Measurements from ENCODE around the gene SLC2A14.
"Not testable (repeated sequence)": the region's sequence is repeated elsewhere in the genome, so short reads cannot be mapped to it uniquely, and the experiment has no call there.

SLC2A14 gene

GRCh38 chr12:7896726-7897125, 24.0 kb upstream of the SLC2A14 start:
- H3K4me3 Mint-ChIP-seq; intact Hi-C loops (cut with micrococcal nuclease); H3K27ac Mint-ChIP-seq: not testable (repeated sequence)

GRCh38 chr12:7892186-7892980, 19.7 kb upstream of the SLC2A14 start:
- Mint-ChIP-seq H3K4me1 (ENCODE audit: low read depth) (peaks cover 23% of the 10 kb centered on the region), H3K27ac (no peak overlapping the region), H3K9me3 (no peaks in the 10 kb centered on the region), H3K4me3 (no peak overlapping the region), H3K27me3 (no peaks in the 10 kb centered on the region), H3K36me3 (ENCODE audit: low read depth) (no peaks in the 10 kb centered on the region)
- intact Hi-C loops (cut with micrococcal nuclease): no loop called here

More at GRCh38 chr12:7896726-7897125, 24.0 kb upstream of the SLC2A14 start:
- peaks cover 11% of the 10 kb centered on the region for H3K4me1 Mint-ChIP-seq (ENCODE audit: low read depth)
- not testable (repeated sequence) for H3K27me3 Mint-ChIP-seq; H3K9me3 Mint-ChIP-seq; H3K36me3 Mint-ChIP-seq (ENCODE audit: low read depth)

- H3K4me1 Mint-ChIP-seq (ENCODE audit: low read depth): peaks cover 9% of the 10 kb centered on the region
- no peak overlapping the region for H3K4me3 Mint-ChIP-seq
- intact Hi-C loops (cut with micrococcal nuclease): no loop called here
- no peaks in the 10 kb centered on the region for H3K9me3 Mint-ChIP-seq
- no peaks in the 10 kb centered on the region for H3K36me3 Mint-ChIP-seq (ENCODE audit: low read depth)
- no peak overlapping the region for H3K27ac Mint-ChIP-seq
- H3K27me3 Mint-ChIP-seq: peaks cover 2% of the 10 kb centered on the region
Observed at GRCh38 chr12:7884689-7885088, 12.0 kb upstream of the SLC2A14 start.

GRCh38 chr12:7881736-7882120, 9.0 kb upstream of the SLC2A14 start:
- H3K9me3 Mint-ChIP-seq; H3K4me3 Mint-ChIP-seq; H3K27ac Mint-ChIP-seq; H3K27me3 Mint-ChIP-seq; intact Hi-C loops (cut with micrococcal nuclease); H3K36me3 Mint-ChIP-seq (ENCODE audit: low read depth); H3K4me1 Mint-ChIP-seq (ENCODE audit: low read depth): not testable (repeated sequence)

GRCh38 chr12:7880952-7881735, 8.4 kb upstream of the SLC2A14 start:
- H3K36me3 Mint-ChIP-seq (ENCODE audit: low read depth); H3K27me3 Mint-ChIP-seq; H3K4me1 Mint-ChIP-seq (ENCODE audit: low read depth); intact Hi-C loops (cut with micrococcal nuclease); H3K9me3 Mint-ChIP-seq; H3K4me3 Mint-ChIP-seq; H3K27ac Mint-ChIP-seq: not testable (repeated sequence)

GRCh38 chr12:7879246-7879645, 6.5 kb upstream of the SLC2A14 start:
- Mint-ChIP-seq H3K27ac (no peak overlapping the region), H3K36me3 (ENCODE audit: low read depth) (no peaks in the 10 kb centered on the region), H3K4me3 (no peak overlapping the region), H3K27me3 (peaks cover 3% of the 10 kb centered on the region), H3K4me1 (ENCODE audit: low read depth) (peaks cover under 1% of the 10 kb centered on the region), H3K9me3 (no peaks in the 10 kb centered on the region)
- intact Hi-C loops (cut with micrococcal nuclease): no loop called here

- H3K27me3 Mint-ChIP-seq: peaks cover 20% of the 10 kb centered on the region
- intact Hi-C loops (cut with micrococcal nuclease): no loop called here
- H3K9me3 Mint-ChIP-seq: no peaks in the 10 kb centered on the region
Observed at GRCh38 chr12:7877420-7877819, 4.7 kb upstream of the SLC2A14 start.

GRCh38 chr12:7870335-7870734, 2.4 kb downstream of the SLC2A14 start:
- H3K9me3 Mint-ChIP-seq: no peaks in the 10 kb centered on the region
- intact Hi-C loops (cut with micrococcal nuclease): no loop called here
- H3K4me1 Mint-ChIP-seq (ENCODE audit: low read depth): peaks cover 28% of the 10 kb centered on the region
- H3K27ac Mint-ChIP-seq: no peak overlapping the region
- no peak overlapping the region for H3K4me3 Mint-ChIP-seq
- H3K36me3 Mint-ChIP-seq (ENCODE audit: low read depth): no peaks in the 10 kb centered on the region
- H3K27me3 Mint-ChIP-seq: peaks cover 42% of the 10 kb centered on the region

More at GRCh38 chr12:7877420-7877819, 4.7 kb upstream of the SLC2A14 start:
- H3K4me3 Mint-ChIP-seq: no peak overlapping the region
- peaks cover 9% of the 10 kb centered on the region for H3K4me1 Mint-ChIP-seq (ENCODE audit: low read depth)
- H3K36me3 Mint-ChIP-seq (ENCODE audit: low read depth): no peaks in the 10 kb centered on the region
- H3K27ac Mint-ChIP-seq: no peak overlapping the region

GRCh38 chr12:7869137-7869536, 3.6 kb downstream of the SLC2A14 start:
- Mint-ChIP-seq H3K36me3 (ENCODE audit: low read depth) (no peaks in the 10 kb centered on the region), H3K4me1 (ENCODE audit: low read depth) (peaks cover 28% of the 10 kb centered on the region), H3K9me3 (no peaks in the 10 kb centered on the region), H3K27me3 (peaks cover 41% of the 10 kb centered on the region), H3K4me3 (no peak overlapping the region), H3K27ac (no peak overlapping the region)
- intact Hi-C loops (cut with micrococcal nuclease): no loop called here

- H3K4me1 Mint-ChIP-seq (ENCODE audit: low read depth): peaks cover 28% of the 10 kb centered on the region
- peaks cover 34% of the 10 kb centered on the region for H3K27me3 Mint-ChIP-seq
- H3K4me3 Mint-ChIP-seq: no peak overlapping the region
- H3K9me3 Mint-ChIP-seq: no peaks in the 10 kb centered on the region
- intact Hi-C loops (cut with micrococcal nuclease): no loop called here
- H3K27ac Mint-ChIP-seq: no peak overlapping the region
- no peaks in the 10 kb centered on the region for H3K36me3 Mint-ChIP-seq (ENCODE audit: low read depth)
Observed at GRCh38 chr12:7868391-7868790, 4.3 kb downstream of the SLC2A14 start.

- Mint-ChIP-seq H3K27ac (no peak overlapping the region), H3K27me3 (peaks cover 2% of the 10 kb centered on the region), H3K4me3 (no peak overlapping the region), H3K9me3 (no peaks in the 10 kb centered on the region), H3K4me1 (ENCODE audit: low read depth) (peaks cover 16% of the 10 kb centered on the region), H3K36me3 (ENCODE audit: low read depth) (no peaks in the 10 kb centered on the region)
- intact Hi-C loops (cut with micrococcal nuclease): no loop called here
Observed at GRCh38 chr12:7864601-7865150, 8.0 kb downstream of the SLC2A14 start.

- H3K4me3 Mint-ChIP-seq; H3K27me3 Mint-ChIP-seq; H3K9me3 Mint-ChIP-seq; H3K27ac Mint-ChIP-seq; intact Hi-C loops (cut with micrococcal nuclease); H3K36me3 Mint-ChIP-seq (ENCODE audit: low read depth): not testable (repeated sequence)
- H3K4me1 Mint-ChIP-seq (ENCODE audit: low read depth): peaks cover 25% of the 10 kb centered on the region
Observed at GRCh38 chr12:7862814-7863348, 9.8 kb downstream of the SLC2A14 start.

- H3K27ac Mint-ChIP-seq; H3K9me3 Mint-ChIP-seq; H3K27me3 Mint-ChIP-seq; H3K4me3 Mint-ChIP-seq; H3K36me3 Mint-ChIP-seq (ENCODE audit: low read depth); intact Hi-C loops (cut with micrococcal nuclease): not testable (repeated sequence)
- H3K4me1 Mint-ChIP-seq (ENCODE audit: low read depth): peaks cover 24% of the 10 kb centered on the region
Observed at GRCh38 chr12:7862301-7862700, 10.4 kb downstream of the SLC2A14 start.

GRCh38 chr12:7859552-7859951, 13.2 kb downstream of the SLC2A14 start:
- intact Hi-C loops (cut with micrococcal nuclease): loop anchor here (10.0 kb wide), 1 partner anchor 45 kb away; no protein-coding TSS in a partner anchor
- Mint-ChIP-seq H3K4me1 (ENCODE audit: low read depth) (peaks cover 16% of the 10 kb centered on the region), H3K4me3 (no peak overlapping the region), H3K27me3 (peaks cover 7% of the 10 kb centered on the region), H3K9me3 (no peaks in the 10 kb centered on the region), H3K36me3 (ENCODE audit: low read depth) (no peaks in the 10 kb centered on the region), H3K27ac (no peak overlapping the region)
